HepG2 (cell line): ENCODE data around the gene FBN3. TPM values are rescaled to one million over a fixed set of nuclear protein-coding genes. Genes with fewer than 3 reads are reported as not detected.

Source experiments
- FOXA1 ChIP-seq, 2 experiments: fragments of 450-650 bp in 1 of 2; sonication (generic) in 1 of 2; formaldehyde crosslinking in 1 of 2; IDR thresholded peaks; 2 replicates each; pipeline versions ENCODE4 v1.4.0 to v1.6.1; 2016 to 2020; ENCODE audit warnings: missing genetic modification reagents in 1 of 2
- GPN1 ChIP-seq: sonication (generic); formaldehyde crosslinking; IDR thresholded peaks from 2 replicates; pipeline ENCODE4 v1.5.1; 2020; ENCODE audit warnings: missing genetic modification reagents, borderline replicate concordance
- HOXA3 ChIP-seq: sonication (generic); formaldehyde crosslinking; IDR thresholded peaks from 2 replicates; pipeline ENCODE4 v1.5.0; 2020; ENCODE audit warnings: missing genetic modification reagents
- LCORL ChIP-seq, 2 experiments: fragments of 450-650 bp in 1 of 2; sonication (generic) in 1 of 2; formaldehyde crosslinking in 1 of 2; IDR thresholded peaks; 2 replicates each; pipeline versions ENCODE4 v1.5.0 to v1.6.1; 2017 to 2020; ENCODE audit warnings: antibody characterized with exemption in 1 of 2, missing genetic modification reagents in 1 of 2
- MAFK ChIP-seq, 2 experiments: IDR thresholded peaks in 1 of 2; conservative IDR thresholded peaks in 1 of 2; 2 replicates each; pipeline ENCODE4 v1.6.1; 2011; ENCODE audit warnings: improper control_type of control experiment in 2 of 2, low read length in 2 of 2
- MIER3 ChIP-seq: IDR thresholded peaks from 2 replicates; pipeline ENCODE4 v1.6.1; 2016; ENCODE audit warnings: missing compliant biosample characterization, borderline replicate concordance
- NKX3-1 ChIP-seq: sonication (generic); formaldehyde crosslinking; IDR thresholded peaks from 2 replicates; pipeline ENCODE4 v1.5.0; 2020; ENCODE audit warnings: missing genetic modification reagents
- NONO ChIP-seq, 2 experiments: fragments of 450-650 bp in 1 of 2; sonication (generic) in 1 of 2; formaldehyde crosslinking in 1 of 2; IDR thresholded peaks in 1 of 2; conservative IDR thresholded peaks in 1 of 2; 2 replicates each; pipeline versions ENCODE4 v1.6.1 to v1.8.0; 2017 to 2022; ENCODE audit warnings: mild to moderate bottlenecking in 1 of 2, missing genetic modification reagents in 1 of 2, moderate library complexity in 1 of 2
- NR2F6 ChIP-seq, 2 experiments: IDR thresholded peaks; 2 replicates each; pipeline ENCODE4 v1.6.1; 2016; ENCODE audit warnings: antibody characterized with exemption in 1 of 2, mild to moderate bottlenecking in 1 of 2
- PLSCR1 ChIP-seq: sonication (generic); formaldehyde crosslinking; IDR thresholded peaks from 2 replicates; pipeline ENCODE4 v1.5.0; 2020; ENCODE audit warnings: missing genetic modification reagents, mild to moderate bottlenecking, borderline replicate concordance
- TEAD3 ChIP-seq: optimal IDR thresholded peaks from 2 replicates; pipeline ENCODE3; 2016; ENCODE audit warnings: borderline replicate concordance
- ZBTB38 ChIP-seq: sonication (generic); formaldehyde crosslinking; IDR thresholded peaks from 2 replicates; pipeline ENCODE4 v1.5.1; 2020; ENCODE audit warnings: mild to moderate bottlenecking, missing genetic modification reagents
- ZBTB42 ChIP-seq: sonication (generic); formaldehyde crosslinking; IDR thresholded peaks from 2 replicates; pipeline ENCODE4 v1.5.0; 2020; ENCODE audit warnings: mild to moderate bottlenecking, missing genetic modification reagents
- ZNF124 ChIP-seq: sonication (generic); formaldehyde crosslinking; IDR thresholded peaks from 2 replicates; pipeline ENCODE4 v1.4.0; 2020; ENCODE audit warnings: missing genetic modification reagents
- ZNF20 ChIP-seq: sonication (generic); formaldehyde crosslinking; IDR thresholded peaks from 2 replicates; pipeline ENCODE4 v1.4.0; 2020; ENCODE audit warnings: mild to moderate bottlenecking, moderate library complexity, missing genetic modification reagents
- ZNF292 ChIP-seq: sonication (generic); formaldehyde crosslinking; IDR thresholded peaks from 2 replicates; pipeline ENCODE4 v1.8.1; 2022; ENCODE audit warnings: mild to moderate bottlenecking, low read depth, missing genetic modification reagents, borderline replicate concordance
- ZNF589 ChIP-seq: sonication (generic); formaldehyde crosslinking; conservative IDR thresholded peaks from 2 replicates; pipeline ENCODE4 v1.8.0; 2022; ENCODE audit warnings: mild to moderate bottlenecking, moderate library complexity, missing genetic modification reagents
- ZNF616 ChIP-seq: sonication (generic); formaldehyde crosslinking; IDR thresholded peaks from 2 replicates; pipeline ENCODE4 v1.5.0; 2020; ENCODE audit warnings: low read depth, mild to moderate bottlenecking, missing genetic modification reagents
- ZNF619 ChIP-seq: sonication (generic); formaldehyde crosslinking; IDR thresholded peaks from 2 replicates; pipeline ENCODE4 v1.4.0; 2020; ENCODE audit warnings: mild to moderate bottlenecking, missing genetic modification reagents
- ZNF768 ChIP-seq: sonication (generic); formaldehyde crosslinking; IDR thresholded peaks from 2 replicates; pipeline ENCODE4 v1.4.0; 2020; ENCODE audit warnings: missing genetic modification reagents
- polyA plus RNA-seq, 8 experiments: library from polyadenylated mRNA; depleted of rRNA in 3 of 8; stranded (reverse) in 7 of 8; unstranded in 1 of 8; fragments of >200 nt; fragmentation: Illumina TruSeq in 4 of 8; extraction: Trizol in 4 of 8; gene quantifications; 2 replicates each; pipeline versions ENCODE4 v1.2.1 to v1.2.3, GENCODE V29; 2011 to 2016; ENCODE audit warnings: low read depth in 4 of 8, missing spikeins in 1 of 8, mixed read lengths in 1 of 8; ENCODE audit not compliant: insufficient read depth in 1 of 8
- total RNA-seq, 5 experiments: library from RNA; depleted of rRNA; stranded (reverse); fragments of >200 nt; fragmentation: Illumina TruSeq; extraction: Trizol; gene quantifications; 2 replicates each; pipeline ENCODE4 v1.2.3, GENCODE V29; 2016; ENCODE audit warnings: low read depth in 1 of 5
- TF ChIP-seq, protein P1 (sequence below): sonication (generic); formaldehyde crosslinking; IDR thresholded peaks from 2 replicates; pipeline ENCODE4 v1.4.0; 2020; ENCODE audit warnings: missing genetic modification reagents
- TF ChIP-seq, protein P2 (sequence below): sonication (generic); formaldehyde crosslinking; IDR thresholded peaks from 2 replicates; pipeline ENCODE4 v1.8.0; 2022; ENCODE audit warnings: missing genetic modification reagents, low read depth, mild to moderate bottlenecking, borderline replicate concordance
- TF ChIP-seq, protein P3 (sequence below): sonication (generic); formaldehyde crosslinking; IDR thresholded peaks from 2 replicates; pipeline ENCODE4 v1.4.0; 2020; ENCODE audit warnings: missing genetic modification reagents
- TF ChIP-seq, protein P4 (sequence below): sonication (generic); IDR thresholded peaks from 2 replicates; pipeline ENCODE4 v1.6.1; 2016; ENCODE audit warnings: low read depth, borderline replicate concordance

Gene FBN3
- total and polyA plus RNA-seq, 2 of the 13 experiments (the other 11 are each of a cell fraction or from before 2014, with no cell fraction given): 0.20 to 1.3 TPM

GRCh38 chr19:8135946-8136618, 13.3 kb downstream of the FBN3 start (continued):
- TF ChIP-seq PLSCR1 (CRISPR knock-in tag) (no peak), ZNF616 (CRISPR knock-in tag) (no peak), MAFK (conservative IDR thresholded peaks at IDR 0.05 in 1 of 2, IDR thresholded peaks at IDR 0.05 in 1 of 2; ENCODE audit: low read length in 2 of 2) (no peak), ZNF619 (CRISPR knock-in tag) (0 out of 2 replicates have a peak, but pooled peaks have one; percentile 42), NR2F6 (IDR thresholded peaks at IDR 0.05) (peak; percentile 45), NR2F6 (CRISPR knock-in tag; IDR thresholded peaks at IDR 0.05) (peak; percentile 82), ZBTB38 (CRISPR knock-in tag) (peak; percentile 84), HOXA3 (peak; percentile 47), NKX3-1 (CRISPR knock-in tag) (no peak), ZNF20 (no peak), ZNF768 (peak; percentile 23; the same call in 1 of the 2 replicates), GPN1 (CRISPR knock-in tag) (no peak), ZNF124 (no peak), ZNF589 (CRISPR knock-in tag) (no peak), FOXA1 (IDR thresholded peaks at IDR 0.05) (no peak), FOXA1 (CRISPR knock-in tag; IDR thresholded peaks at IDR 0.05) (peak; percentile 95), LCORL (IDR thresholded peaks at IDR 0.05) (no peak), LCORL (CRISPR knock-in tag; IDR thresholded peaks at IDR 0.05) (peak; percentile 29; the same call in 1 of the 2 replicates), TEAD3 (peak; percentile 6), ZBTB42 (CRISPR knock-in tag) (0 out of 2 replicates have a peak, but pooled peaks have one; percentile 44), MIER3 (CRISPR knock-in tag) (no peak), NONO (IDR thresholded peaks at IDR 0.05) (no peak), NONO (CRISPR knock-in tag; conservative IDR thresholded peaks at IDR 0.05) (0 out of 2 replicates have a peak, but pooled peaks have one; percentile 26), ZNF292 (CRISPR knock-in tag) (peak; percentile 85; the same call in 1 of the 2 replicates)
- TF ChIP-seq, protein P1, sequence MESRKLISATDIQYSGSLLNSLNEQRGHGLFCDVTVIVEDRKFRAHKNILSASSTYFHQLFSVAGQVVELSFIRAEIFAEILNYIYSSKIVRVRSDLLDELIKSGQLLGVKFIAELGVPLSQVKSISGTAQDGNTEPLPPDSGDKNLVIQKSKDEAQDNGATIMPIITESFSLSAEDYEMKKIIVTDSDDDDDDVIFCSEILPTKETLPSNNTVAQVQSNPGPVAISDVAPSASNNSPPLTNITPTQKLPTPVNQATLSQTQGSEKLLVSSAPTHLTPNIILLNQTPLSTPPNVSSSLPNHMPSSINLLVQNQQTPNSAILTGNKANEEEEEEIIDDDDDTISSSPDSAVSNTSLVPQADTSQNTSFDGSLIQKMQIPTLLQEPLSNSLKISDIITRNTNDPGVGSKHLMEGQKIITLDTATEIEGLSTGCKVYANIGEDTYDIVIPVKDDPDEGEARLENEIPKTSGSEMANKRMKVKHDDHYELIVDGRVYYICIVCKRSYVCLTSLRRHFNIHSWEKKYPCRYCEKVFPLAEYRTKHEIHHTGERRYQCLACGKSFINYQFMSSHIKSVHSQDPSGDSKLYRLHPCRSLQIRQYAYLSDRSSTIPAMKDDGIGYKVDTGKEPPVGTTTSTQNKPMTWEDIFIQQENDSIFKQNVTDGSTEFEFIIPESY: peak; percentile 83
- TF ChIP-seq, protein P2, sequence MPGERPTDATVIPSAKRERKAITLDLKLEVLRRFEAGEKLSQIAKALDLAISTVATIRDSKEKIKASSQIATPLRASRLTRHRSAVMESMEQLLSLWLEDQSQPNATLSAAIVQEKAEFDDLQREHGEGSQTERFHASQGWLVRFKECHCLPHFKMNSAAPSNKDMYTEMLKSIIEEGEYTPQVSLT (CRISPR knock-in tag): no peak
- TF ChIP-seq, protein P3, sequence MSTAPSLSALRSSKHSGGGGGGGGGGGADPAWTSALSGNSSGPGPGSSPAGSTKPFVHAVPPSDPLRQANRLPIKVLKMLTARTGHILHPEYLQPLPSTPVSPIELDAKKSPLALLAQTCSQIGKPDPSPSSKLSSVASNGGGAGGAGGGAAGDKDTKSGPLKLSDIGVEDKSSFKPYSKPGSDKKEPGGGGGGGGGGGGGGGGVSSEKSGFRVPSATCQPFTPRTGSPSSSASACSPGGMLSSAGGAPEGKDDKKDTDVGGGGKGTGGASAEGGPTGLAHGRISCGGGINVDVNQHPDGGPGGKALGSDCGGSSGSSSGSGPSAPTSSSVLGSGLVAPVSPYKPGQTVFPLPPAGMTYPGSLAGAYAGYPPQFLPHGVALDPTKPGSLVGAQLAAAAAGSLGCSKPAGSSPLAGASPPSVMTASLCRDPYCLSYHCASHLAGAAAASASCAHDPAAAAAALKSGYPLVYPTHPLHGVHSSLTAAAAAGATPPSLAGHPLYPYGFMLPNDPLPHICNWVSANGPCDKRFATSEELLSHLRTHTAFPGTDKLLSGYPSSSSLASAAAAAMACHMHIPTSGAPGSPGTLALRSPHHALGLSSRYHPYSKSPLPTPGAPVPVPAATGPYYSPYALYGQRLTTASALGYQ: no peak
- TF ChIP-seq, protein P4, sequence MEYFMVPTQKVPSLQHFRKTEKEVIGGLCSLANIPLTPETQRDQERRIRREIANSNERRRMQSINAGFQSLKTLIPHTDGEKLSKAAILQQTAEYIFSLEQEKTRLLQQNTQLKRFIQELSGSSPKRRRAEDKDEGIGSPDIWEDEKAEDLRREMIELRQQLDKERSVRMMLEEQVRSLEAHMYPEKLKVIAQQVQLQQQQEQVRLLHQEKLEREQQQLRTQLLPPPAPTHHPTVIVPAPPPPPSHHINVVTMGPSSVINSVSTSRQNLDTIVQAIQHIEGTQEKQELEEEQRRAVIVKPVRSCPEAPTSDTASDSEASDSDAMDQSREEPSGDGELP: peak; percentile 90
